Measurements from ENCODE around the gene PDK1. TPM values are rescaled to one million over a fixed set of nuclear protein-coding genes. Genes with fewer than 3 reads are reported as not detected.

Gene PDK1
- total RNA-seq = 18.2 TPM

DNA sequence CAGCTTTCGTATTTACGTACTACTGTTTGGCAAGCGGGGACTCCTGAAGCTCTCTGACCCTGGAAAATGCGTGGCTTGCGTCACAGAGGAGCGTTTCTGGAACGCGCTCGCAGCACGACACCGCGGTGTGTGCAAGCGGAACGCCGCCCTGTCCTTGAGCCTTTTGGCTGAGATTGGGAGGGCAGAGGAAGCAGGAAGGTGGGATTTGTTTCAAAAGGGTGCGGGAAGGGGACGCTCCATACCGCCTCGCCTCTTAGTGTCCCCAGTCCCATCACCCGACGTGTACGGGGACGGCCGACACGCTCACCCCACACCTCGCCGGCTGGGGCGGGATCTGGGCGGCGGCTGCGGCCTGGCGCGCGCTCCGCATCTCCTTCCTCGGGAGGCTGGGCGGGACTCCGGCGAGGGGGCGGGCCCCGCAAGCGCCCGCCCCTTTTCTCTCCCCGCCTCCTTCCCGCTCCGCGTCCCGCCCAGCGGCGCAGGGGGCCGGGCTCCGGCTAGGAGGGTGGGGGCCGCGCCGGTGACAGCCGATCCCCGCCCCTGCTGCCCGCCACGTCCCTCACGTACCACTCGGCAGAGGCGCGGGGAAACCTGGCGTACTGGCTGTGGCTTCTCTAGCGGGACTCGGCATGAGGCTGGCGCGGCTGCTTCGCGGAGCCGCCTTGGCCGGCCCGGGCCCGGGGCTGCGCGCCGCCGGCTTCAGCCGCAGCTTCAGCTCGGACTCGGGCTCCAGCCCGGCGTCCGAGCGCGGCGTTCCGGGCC, at the start of gene PDK1:
Gene PDK1 (plus strand): TSS at position 569 of the 762 bp plus-strand sequence. CDS start 61 bp downstream, at position 630.

Small RNAs within 50 kb of the gene (small RNA-seq; reads per million reads assigned to genes)
- not detected for gene RF00019

Other genes with a start within 250 kb of the PDK1 start
- gene ITGA6, start 128.5 kb upstream of the PDK1 start, total RNA-seq = 67.6 TPM
- 60.7 TPM for gene RAPGEF4, start 179.8 kb downstream of the PDK1 start, total RNA-seq